ENCODE measurements around the gene RAB10. TPM values are rescaled to one million over a fixed set of nuclear protein-coding genes. Genes with fewer than 3 reads are reported as not detected.

The RAB10 gene
- total and polyA plus RNA-seq, 2 of the 13 experiments (the other 11 are each of a cell fraction or from before 2014, with no cell fraction given): 48.2 to 120 TPM

DNA sequence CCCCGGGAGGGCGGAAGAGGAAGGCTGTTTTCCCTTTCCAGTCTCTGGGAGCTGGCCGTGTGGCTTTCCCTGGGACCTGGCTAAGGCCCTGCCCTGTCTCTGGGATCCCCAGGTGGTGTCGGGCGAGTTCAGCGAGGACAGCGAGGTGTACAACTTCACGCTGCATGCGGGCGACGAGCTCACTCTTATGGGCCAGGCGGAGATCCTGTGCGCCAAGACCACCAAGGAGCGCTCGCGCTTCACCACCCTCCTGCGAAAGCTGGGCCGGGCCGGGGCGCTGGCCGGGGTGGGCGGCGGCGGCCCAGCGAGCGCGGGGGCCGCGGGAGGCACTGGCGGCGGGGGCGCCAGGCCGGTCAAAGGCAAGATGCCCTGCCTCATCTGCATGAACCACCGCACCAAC, 150.2 kb downstream of the RAB10 start:
- H3K36me3 ChIP-seq (replicated peaks in 1 of 2; ENCODE audit: control insufficient read depth in 1 of 2, insufficient read depth in 2 of 2, low read length in 2 of 2): no peaks in the 10 kb centered on the region
- ChIA-PET CTCF (ENCODE audit: low intra/inter-chr PET ratio, low total read pairs) (no interaction called here), POLR2A (no interaction called here)
- no peaks in the 10 kb centered on the region for H3K79me2 ChIP-seq (ENCODE audit: insufficient read depth, low read length)
- FAIRE-seq (no peak), ATAC-seq (no peak), DNase-seq (ENCODE audit: low spot score) (no peak)
- H3K9me3 ChIP-seq (ENCODE audit: low read length): no peaks in the 10 kb centered on the region
- BruUV-seq (replicated peaks): no TSS peak
- H3K9ac ChIP-seq (ENCODE audit: insufficient read depth, low read depth, low read length): no peak overlapping the region
- no peak overlapping the region for H2AFZ ChIP-seq (ENCODE audit: low read length)
- no peak overlapping the region for H3K4me2 ChIP-seq (ENCODE audit: low read depth, low read length)
- in situ Hi-C loops (cut with HindIII; ENCODE audit: extremely low pct_ligation_motif_present, low pct_unique_long_range_greater_than_20kb) (no loop called here), intact Hi-C loops (cut with micrococcal nuclease; ENCODE audit: unreplicated experiment) (no loop called here)
- no peak overlapping the region for H3K27ac ChIP-seq (ENCODE audit: extremely low read length, insufficient read depth, low read length)
- H3K4me1 ChIP-seq (ENCODE audit: insufficient read depth, low read length): peaks cover 14% of the 10 kb centered on the region
- TF ChIP-seq FOXC1 (CRISPR knock-in tag; IDR thresholded peaks at IDR 0.05; ENCODE audit: borderline replicate concordance) (0 out of 2 replicates have a peak, but pooled peaks have one; percentile 38), HNF4G (IDR thresholded peaks at IDR 0.05; ENCODE audit: borderline replicate concordance, low read depth, low read length) (no peak), HNF4G (CRISPR knock-in tag; IDR thresholded peaks at IDR 0.05; ENCODE audit: borderline replicate concordance, low read depth) (no peak)
- H3K27me3 ChIP-seq (ENCODE audit: control insufficient read depth in 1 of 2, insufficient read depth in 2 of 2, low read length in 2 of 2): peaks cover 4 to 29% of the 10 kb centered on the region in 2 experiments; a peak in 4 of 5 replicates
- WGBS (ENCODE audit: low lambda C conversion rate): 92% methylated on average over 22 of the region's 34 CpGs
- peak overlapping the region in 1 of 3 experiments; percentile 34; a peak in 1 of 6 replicates for H3K4me3 ChIP-seq (replicated peaks in 1 of 3; ENCODE audit: insufficient read depth in 1 of 3, low read depth in 2 of 3, low read length in 3 of 3)
- no peaks in the 10 kb centered on the region for H4K20me1 ChIP-seq (ENCODE audit: insufficient read depth, low read length)

DNA sequence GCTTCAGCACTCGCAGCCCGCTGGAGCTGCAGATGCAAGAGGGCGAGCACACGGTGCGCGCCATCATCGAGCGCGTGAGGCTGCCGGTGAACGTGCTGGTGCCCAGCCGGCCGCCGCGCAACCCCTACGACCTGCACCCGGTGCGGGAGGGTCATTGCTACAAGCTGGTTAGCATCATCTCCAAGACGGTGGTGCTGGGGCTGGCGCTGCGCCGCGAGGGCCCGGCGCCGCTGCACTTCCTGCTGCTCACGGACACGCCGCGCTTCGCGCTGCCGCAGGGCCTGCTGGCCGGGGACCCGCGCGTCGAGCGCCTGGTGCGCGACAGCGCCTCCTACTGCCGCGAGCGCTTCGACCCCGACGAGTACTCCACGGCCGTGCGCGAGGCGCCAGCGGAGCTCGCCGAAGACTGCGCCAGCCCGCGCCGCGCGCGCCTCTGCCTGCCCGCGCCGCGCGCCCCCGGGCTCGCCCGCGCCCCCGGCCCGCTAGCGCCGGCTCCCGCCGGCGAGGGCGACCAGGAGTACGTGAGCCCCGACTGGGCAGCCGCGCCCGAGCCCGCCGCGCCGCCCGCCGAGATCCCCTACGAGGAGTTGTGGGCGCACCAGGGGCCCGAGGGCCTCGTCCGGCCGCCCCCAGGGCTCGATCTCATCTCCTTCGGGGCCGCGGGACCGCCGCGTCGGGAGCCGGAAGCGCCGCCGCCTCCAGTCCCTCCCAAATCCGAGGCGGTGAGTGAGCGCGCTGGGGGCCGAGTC, 150.8 kb downstream of the RAB10 start:
- no peak overlapping the region for H3K27ac ChIP-seq (ENCODE audit: extremely low read length, insufficient read depth, low read length)
- WGBS (ENCODE audit: low lambda C conversion rate): 83% methylated on average over 105 of the region's 114 CpGs
- TF ChIP-seq ZFX (CRISPR knock-in tag; IDR thresholded peaks at IDR 0.05; ENCODE audit: low read depth): peak; percentile 40
- TF ChIP-seq HOXA9 (CRISPR knock-in tag; IDR thresholded peaks at IDR 0.05; ENCODE audit: borderline replicate concordance): peak; percentile 38; the same call in 1 of the 2 replicates
- no peak for TF ChIP-seq ZNF546 (CRISPR knock-in tag; conservative IDR thresholded peaks at IDR 0.05)
- peak; percentile 37; the same call in 1 of the 2 replicates for TF ChIP-seq ZFY (CRISPR knock-in tag; IDR thresholded peaks at IDR 0.05)
- TF ChIP-seq ARNT2 (CRISPR knock-in tag; IDR thresholded peaks at IDR 0.05; ENCODE audit: low read depth): peak; percentile 34; the same call in 1 of the 2 replicates
- TF ChIP-seq, protein P1, sequence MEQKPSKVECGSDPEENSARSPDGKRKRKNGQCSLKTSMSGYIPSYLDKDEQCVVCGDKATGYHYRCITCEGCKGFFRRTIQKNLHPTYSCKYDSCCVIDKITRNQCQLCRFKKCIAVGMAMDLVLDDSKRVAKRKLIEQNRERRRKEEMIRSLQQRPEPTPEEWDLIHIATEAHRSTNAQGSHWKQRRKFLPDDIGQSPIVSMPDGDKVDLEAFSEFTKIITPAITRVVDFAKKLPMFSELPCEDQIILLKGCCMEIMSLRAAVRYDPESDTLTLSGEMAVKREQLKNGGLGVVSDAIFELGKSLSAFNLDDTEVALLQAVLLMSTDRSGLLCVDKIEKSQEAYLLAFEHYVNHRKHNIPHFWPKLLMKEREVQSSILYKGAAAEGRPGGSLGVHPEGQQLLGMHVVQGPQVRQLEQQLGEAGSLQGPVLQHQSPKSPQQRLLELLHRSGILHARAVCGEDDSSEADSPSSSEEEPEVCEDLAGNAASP (CRISPR knock-in tag; IDR thresholded peaks at IDR 0.05; ENCODE audit: borderline replicate concordance): no peak
- no peak for TF ChIP-seq ZMYM4 (CRISPR knock-in tag; IDR thresholded peaks at IDR 0.05)
- 0 out of 2 replicates have a peak, but pooled peaks have one; percentile 68 for TF ChIP-seq DNMT1 (CRISPR knock-in tag; IDR thresholded peaks at IDR 0.05)
- TF ChIP-seq ZNF574 (CRISPR knock-in tag; IDR thresholded peaks at IDR 0.05): 0 out of 2 replicates have a peak, but pooled peaks have one; percentile 38
- no peak for TF ChIP-seq REL (CRISPR knock-in tag; conservative IDR thresholded peaks at IDR 0.05)

More for the DNA sequence above, 150.8 kb downstream of the RAB10 start:
- H3K9ac ChIP-seq (ENCODE audit: insufficient read depth, low read depth, low read length): no peak overlapping the region
- BruUV-seq (replicated peaks): no TSS peak
- H3K27me3 ChIP-seq (ENCODE audit: control insufficient read depth in 1 of 2, insufficient read depth in 2 of 2, low read length in 2 of 2): peaks cover 2 to 23% of the 10 kb centered on the region in 2 experiments; a peak in 3 of 5 replicates
- ATAC-seq (peak; percentile 13), FAIRE-seq (no peak), DNase-seq (ENCODE audit: low spot score) (no peak)
- H3K36me3 ChIP-seq (replicated peaks in 1 of 2; ENCODE audit: control insufficient read depth in 1 of 2, insufficient read depth in 2 of 2, low read length in 2 of 2): no peaks in the 10 kb centered on the region
- H3K4me2 ChIP-seq (ENCODE audit: low read depth, low read length): peak overlapping the region; percentile 42
- H3K9me3 ChIP-seq (ENCODE audit: low read length): no peaks in the 10 kb centered on the region
- intact Hi-C loops (cut with micrococcal nuclease; ENCODE audit: unreplicated experiment): no loop called here
- peak overlapping the region in 2 of 3 experiments; percentile 40; a peak in 3 of 6 replicates for H3K4me3 ChIP-seq (replicated peaks in 1 of 3; ENCODE audit: insufficient read depth in 1 of 3, low read depth in 2 of 3, low read length in 3 of 3)
- H3K79me2 ChIP-seq (ENCODE audit: insufficient read depth, low read length): no peaks in the 10 kb centered on the region
- ChIA-PET POLR2A (no interaction called here), CTCF (ENCODE audit: low intra/inter-chr PET ratio, low total read pairs) (no interaction called here)
- H3K4me1 ChIP-seq (ENCODE audit: insufficient read depth, low read length): peaks cover 9% of the 10 kb centered on the region
- H2AFZ ChIP-seq (ENCODE audit: low read length): no peak overlapping the region
- H4K20me1 ChIP-seq (ENCODE audit: insufficient read depth, low read length): no peaks in the 10 kb centered on the region
- in situ Hi-C loops (cut with HindIII; ENCODE audit: extremely low pct_ligation_motif_present, low pct_unique_long_range_greater_than_20kb): no loop called here

Measured in HepG2 (cell line).